ENCODE results near the gene FOXC1. TPM values are rescaled to one million over a fixed set of nuclear protein-coding genes. Genes with fewer than 3 reads are reported as not detected.

FOXC1 gene
- total RNA-seq, 1 experiment from 2014 or later: 40.7 TPM

- H3K36me3 ChIP-seq (ENCODE audit: control insufficient read depth in 1 of 2, insufficient read depth in 2 of 2, low read length in 2 of 2): no peaks in the 10 kb centered on the region
- intact Hi-C loops (cut with micrococcal nuclease): no loop called here
- ATAC-seq (no peak), DNase-seq (ENCODE audit: low read depth, low spot score) (no peak)
- H3K27me3 ChIP-seq (ENCODE audit: insufficient read depth, low read length): no peaks in the 10 kb centered on the region
- no peak for TF ChIP-seq ZNF274 (IDR thresholded peaks at IDR 0.05; ENCODE audit: low read depth, low read length)
- no peak for TF ChIP-seq SIN3A (IDR thresholded peaks at IDR 0.05; ENCODE audit: low read depth)
- no peak for TF ChIP-seq ZFX (IDR thresholded peaks at IDR 0.05)
- no peak for TF ChIP-seq JUND (IDR thresholded peaks at IDR 0.05)
- no peak for TF ChIP-seq RAD21 (IDR thresholded peaks at IDR 0.05; ENCODE audit: low read depth)
- no peak for TF ChIP-seq YY1 (IDR thresholded peaks at IDR 0.05; ENCODE audit: extremely low read depth, insufficient replicate concordance, low read depth, low read length)
- TF ChIP-seq SP1 (IDR thresholded peaks at IDR 0.05; ENCODE audit: low read depth): no peak
- no peak for TF ChIP-seq FOSL1 (IDR thresholded peaks at IDR 0.05; ENCODE audit: low read depth)
- TF ChIP-seq, protein P1, sequence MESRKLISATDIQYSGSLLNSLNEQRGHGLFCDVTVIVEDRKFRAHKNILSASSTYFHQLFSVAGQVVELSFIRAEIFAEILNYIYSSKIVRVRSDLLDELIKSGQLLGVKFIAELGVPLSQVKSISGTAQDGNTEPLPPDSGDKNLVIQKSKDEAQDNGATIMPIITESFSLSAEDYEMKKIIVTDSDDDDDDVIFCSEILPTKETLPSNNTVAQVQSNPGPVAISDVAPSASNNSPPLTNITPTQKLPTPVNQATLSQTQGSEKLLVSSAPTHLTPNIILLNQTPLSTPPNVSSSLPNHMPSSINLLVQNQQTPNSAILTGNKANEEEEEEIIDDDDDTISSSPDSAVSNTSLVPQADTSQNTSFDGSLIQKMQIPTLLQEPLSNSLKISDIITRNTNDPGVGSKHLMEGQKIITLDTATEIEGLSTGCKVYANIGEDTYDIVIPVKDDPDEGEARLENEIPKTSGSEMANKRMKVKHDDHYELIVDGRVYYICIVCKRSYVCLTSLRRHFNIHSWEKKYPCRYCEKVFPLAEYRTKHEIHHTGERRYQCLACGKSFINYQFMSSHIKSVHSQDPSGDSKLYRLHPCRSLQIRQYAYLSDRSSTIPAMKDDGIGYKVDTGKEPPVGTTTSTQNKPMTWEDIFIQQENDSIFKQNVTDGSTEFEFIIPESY (IDR thresholded peaks at IDR 0.05; ENCODE audit: extremely low read depth, insufficient replicate concordance, low read length): no peak
- TF ChIP-seq EZH2phosphoT487 (IDR thresholded peaks at IDR 0.05; ENCODE audit: borderline replicate concordance): no peak
- no peak for TF ChIP-seq TCF7L2 (IDR thresholded peaks at IDR 0.05; ENCODE audit: borderline replicate concordance, extremely low read depth, insufficient read depth, insufficient read length)
- no peak for TF ChIP-seq ELF1 (IDR thresholded peaks at IDR 0.05; ENCODE audit: borderline replicate concordance, low read depth)
- TF ChIP-seq, protein P2, sequence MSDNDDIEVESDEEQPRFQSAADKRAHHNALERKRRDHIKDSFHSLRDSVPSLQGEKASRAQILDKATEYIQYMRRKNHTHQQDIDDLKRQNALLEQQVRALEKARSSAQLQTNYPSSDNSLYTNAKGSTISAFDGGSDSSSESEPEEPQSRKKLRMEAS (IDR thresholded peaks at IDR 0.05): no peak
- TF ChIP-seq SRF (IDR thresholded peaks at IDR 0.05; ENCODE audit: low read depth): no peak
- TF ChIP-seq CEBPB (IDR thresholded peaks at IDR 0.05; ENCODE audit: low read depth): no peak
- TF ChIP-seq, protein P3, sequence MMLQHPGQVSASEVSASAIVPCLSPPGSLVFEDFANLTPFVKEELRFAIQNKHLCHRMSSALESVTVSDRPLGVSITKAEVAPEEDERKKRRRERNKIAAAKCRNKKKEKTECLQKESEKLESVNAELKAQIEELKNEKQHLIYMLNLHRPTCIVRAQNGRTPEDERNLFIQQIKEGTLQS (IDR thresholded peaks at IDR 0.05): no peak
- TF ChIP-seq CBX3 (IDR thresholded peaks at IDR 0.05; ENCODE audit: low read depth): no peak
- no peak for TF ChIP-seq EZH2 (IDR thresholded peaks at IDR 0.05)
- no peak for TF ChIP-seq POLR2A (IDR thresholded peaks at IDR 0.05; ENCODE audit: borderline replicate concordance, extremely low read depth, insufficient read depth, insufficient read length)
- ChIA-PET RAD21 (ENCODE audit: low non-redundant PET in 1 of 2, low total read pairs in 2 of 2, uncharacterized antibody in 2 of 2, unreplicated experiment in 2 of 2) (no interaction called here), POLR2A (no interaction called here), CTCF (no interaction called here)
- no peaks in the 10 kb centered on the region for H3K9me2 ChIP-seq (ENCODE audit: insufficient read depth)
- H4K20me1 ChIP-seq (ENCODE audit: insufficient read depth): no peaks in the 10 kb centered on the region
- H3K9me3 ChIP-seq (ENCODE audit: control insufficient read depth in 1 of 2, insufficient read depth in 1 of 2, low read depth in 1 of 2, low read length in 2 of 2): no peaks in the 10 kb centered on the region
- no peak overlapping the region for H3K4me3 ChIP-seq (replicated peaks in 1 of 2; ENCODE audit: low read depth in 1 of 2, low read length in 2 of 2)
- no TSS peak for BruUV-seq (replicated peaks)
- H3K9ac ChIP-seq (ENCODE audit: low read length): no peak overlapping the region
- no peaks in the 10 kb centered on the region for H3K4me1 ChIP-seq (ENCODE audit: control insufficient read depth in 1 of 2, insufficient read depth in 2 of 2, low read length in 2 of 2)
- H3K79me2 ChIP-seq (ENCODE audit: insufficient read depth, low read length): no peaks in the 10 kb centered on the region
- no peak overlapping the region for H2AFZ ChIP-seq (ENCODE audit: low read depth, low read length, poor library complexity, severe bottlenecking)
- H3K27ac ChIP-seq (ENCODE audit: low read depth, low read length): no peak overlapping the region
- H3K4me2 ChIP-seq (ENCODE audit: low read length): no peak overlapping the region
These were observed 40.3 kb upstream of the FOXC1 start for GRCh38 chr6:1569377-1569776.

All from HCT116 (cell line).